Activated T-cell treated with anti-CD3 and anti-CD28 coated beads, Interleukin-2, amount 50 U/mL, for 24 hours (primary cell): ENCODE results near the gene GGTLC3.
"Not testable (repeated sequence)": the region's sequence is repeated elsewhere in the genome, so short reads cannot be mapped to it uniquely, and the experiment has no call there.

Source experiments
- DNase-seq: peaks from one replicate; pipeline ENCODE4 v3.0.0-alpha.2; 2020
- H3K27ac Mint-ChIP-seq: 2 replicates; pipeline ENCODE4 v1.8.0; 2020; ENCODE audit warnings: mild to moderate bottlenecking, mixed read lengths
- H3K27me3 Mint-ChIP-seq: 2 replicates; pipeline ENCODE4 v1.8.0; 2020; ENCODE audit warnings: mixed read lengths
- H3K36me3 Mint-ChIP-seq: 2 replicates; pipeline ENCODE4 v1.8.0; 2020; ENCODE audit warnings: low read depth, mixed read lengths
- H3K4me1 Mint-ChIP-seq: 2 replicates; pipeline ENCODE4 v1.8.0; 2020; ENCODE audit warnings: low read depth, mixed read lengths
- H3K4me3 Mint-ChIP-seq: 2 replicates; pipeline ENCODE4 v1.8.0; 2020; ENCODE audit warnings: mild to moderate bottlenecking, moderate library complexity, mixed read lengths
- H3K9me3 Mint-ChIP-seq: 2 replicates; pipeline ENCODE4 v1.8.0; 2020; ENCODE audit warnings: mixed read lengths

GGTLC3 gene

GRCh38 chr22:18529416-18530145 lies 11.6 kb upstream of the GGTLC3 start:
- H3K27me3 Mint-ChIP-seq, H3K36me3 Mint-ChIP-seq, H3K4me3 Mint-ChIP-seq, DNase-seq, H3K9me3 Mint-ChIP-seq, H3K4me1 Mint-ChIP-seq, H3K27ac Mint-ChIP-seq: not testable (repeated sequence)

- peak; percentile 87 for DNase-seq
- not testable (repeated sequence) for H3K4me1 Mint-ChIP-seq, H3K36me3 Mint-ChIP-seq, H3K4me3 Mint-ChIP-seq, H3K9me3 Mint-ChIP-seq, H3K27ac Mint-ChIP-seq, H3K27me3 Mint-ChIP-seq
Measured at GRCh38 chr22:18528597-18529415, 10.8 kb upstream of the GGTLC3 start.

DNA sequence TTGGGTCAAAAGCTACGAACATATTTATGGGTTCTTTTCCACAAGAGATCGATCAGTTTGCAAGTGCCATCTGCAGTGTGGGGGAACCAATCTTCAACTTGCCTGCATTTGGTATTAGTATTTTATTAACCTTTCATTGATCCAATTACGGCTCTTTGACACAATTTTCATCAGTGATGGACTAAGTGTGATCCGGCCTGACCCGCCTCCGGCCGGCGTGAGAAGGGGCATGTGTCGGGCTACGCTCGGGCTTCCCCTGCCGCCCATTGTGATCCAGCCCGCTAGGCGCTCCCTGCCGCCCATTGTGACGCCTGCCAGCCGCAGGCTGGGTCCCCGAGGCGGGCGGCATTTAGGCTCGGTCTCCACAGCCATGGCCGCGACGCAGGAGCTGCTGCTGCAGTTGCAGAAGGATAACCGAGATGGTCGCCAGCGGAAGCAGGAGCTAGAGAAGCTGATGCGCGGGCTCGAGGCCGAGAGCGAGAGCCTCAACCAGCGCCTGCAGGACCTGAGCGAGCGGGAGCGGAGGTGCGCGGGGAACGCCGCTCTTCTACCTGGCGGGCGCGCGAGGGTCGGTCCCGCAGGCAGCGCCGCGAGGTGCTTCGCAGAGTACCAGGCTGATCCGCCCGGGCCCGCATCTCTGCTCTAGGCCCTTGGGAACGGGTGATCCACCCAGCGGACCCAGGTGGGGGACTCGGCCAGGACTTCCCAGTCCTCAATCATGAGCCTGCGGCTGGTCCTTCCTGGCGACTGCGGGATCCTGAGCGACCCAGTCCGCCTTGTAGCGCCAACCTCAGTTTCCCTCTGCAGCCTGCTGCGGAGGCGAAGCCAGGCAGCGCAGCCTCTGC lies 10.0 kb upstream of the GGTLC3 start, which contains the start of gene TMEM191B:
TMEM191B (plus strand) TSS at position 51 of the 845 bp plus-strand sequence; CDS start at position 230, 179 bp downstream.
- not testable (repeated sequence) for H3K36me3 Mint-ChIP-seq, H3K27me3 Mint-ChIP-seq, H3K27ac Mint-ChIP-seq, H3K9me3 Mint-ChIP-seq, H3K4me3 Mint-ChIP-seq, H3K4me1 Mint-ChIP-seq, DNase-seq

GRCh38 chr22:18523328-18523727 lies 5.4 kb upstream of the GGTLC3 start:
- H3K9me3 Mint-ChIP-seq, H3K4me3 Mint-ChIP-seq, H3K27ac Mint-ChIP-seq, H3K4me1 Mint-ChIP-seq, DNase-seq, H3K36me3 Mint-ChIP-seq, H3K27me3 Mint-ChIP-seq: not testable (repeated sequence)

GRCh38 chr22:18522762-18523161 lies 4.8 kb upstream of the GGTLC3 start:
- H3K4me3 Mint-ChIP-seq, result not testable (repeated sequence)

GRCh38 chr22:18513454-18513853 lies 4.5 kb downstream of the GGTLC3 start:
- not testable (repeated sequence) for H3K4me3 Mint-ChIP-seq, DNase-seq, H3K36me3 Mint-ChIP-seq, H3K4me1 Mint-ChIP-seq, H3K27me3 Mint-ChIP-seq, H3K27ac Mint-ChIP-seq, H3K9me3 Mint-ChIP-seq

More at GRCh38 chr22:18522762-18523161, 4.8 kb upstream of the GGTLC3 start:
- not testable (repeated sequence) for H3K27ac Mint-ChIP-seq, H3K36me3 Mint-ChIP-seq, DNase-seq, H3K4me1 Mint-ChIP-seq, H3K27me3 Mint-ChIP-seq, H3K9me3 Mint-ChIP-seq

GRCh38 chr22:18512378-18512777 lies 5.6 kb downstream of the GGTLC3 start:
- H3K4me1 Mint-ChIP-seq, H3K4me3 Mint-ChIP-seq, H3K36me3 Mint-ChIP-seq, DNase-seq, H3K27me3 Mint-ChIP-seq, H3K27ac Mint-ChIP-seq, H3K9me3 Mint-ChIP-seq: not testable (repeated sequence)

DNA sequence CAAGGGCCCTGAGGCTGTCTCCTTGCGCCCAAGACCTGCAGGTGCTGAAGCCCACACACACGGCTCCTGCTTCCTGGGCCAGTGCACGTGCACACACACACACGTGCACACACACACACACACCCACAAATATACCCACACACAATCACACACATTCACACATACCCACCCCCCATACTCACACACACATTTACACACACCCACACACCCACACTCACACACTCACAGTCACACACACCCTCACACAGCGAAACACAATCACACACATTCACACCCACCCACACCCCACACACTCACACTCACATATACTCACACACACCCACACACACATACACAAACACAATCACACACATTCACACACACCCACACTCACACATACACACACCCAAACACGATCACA lies 6.6 kb downstream of the GGTLC3 start:
- not testable (repeated sequence) for H3K27ac Mint-ChIP-seq, H3K9me3 Mint-ChIP-seq, H3K27me3 Mint-ChIP-seq, H3K4me1 Mint-ChIP-seq, H3K36me3 Mint-ChIP-seq, H3K4me3 Mint-ChIP-seq, DNase-seq

- H3K4me1 Mint-ChIP-seq, H3K9me3 Mint-ChIP-seq, H3K27me3 Mint-ChIP-seq, H3K36me3 Mint-ChIP-seq, DNase-seq, H3K27ac Mint-ChIP-seq, H3K4me3 Mint-ChIP-seq: not testable (repeated sequence)
Measured at GRCh38 chr22:18496227-18496626, 21.7 kb downstream of the GGTLC3 start.
